Activated CD4-positive, alpha-beta T cell treated with anti-CD3 and anti-CD28 coated beads, Interleukin-2, Interleukin-6, amounts not matched to agents 100 ng/mL and 50 ng/mL, durations not matched to agents 16 hours and 8 hours (primary cell): ENCODE measurements around the gene HTRA3.

Experiments
- DNase-seq: peaks from one replicate; pipeline ENCODE4 v3.0.0-alpha.2; 2020

The HTRA3 gene

DNA sequence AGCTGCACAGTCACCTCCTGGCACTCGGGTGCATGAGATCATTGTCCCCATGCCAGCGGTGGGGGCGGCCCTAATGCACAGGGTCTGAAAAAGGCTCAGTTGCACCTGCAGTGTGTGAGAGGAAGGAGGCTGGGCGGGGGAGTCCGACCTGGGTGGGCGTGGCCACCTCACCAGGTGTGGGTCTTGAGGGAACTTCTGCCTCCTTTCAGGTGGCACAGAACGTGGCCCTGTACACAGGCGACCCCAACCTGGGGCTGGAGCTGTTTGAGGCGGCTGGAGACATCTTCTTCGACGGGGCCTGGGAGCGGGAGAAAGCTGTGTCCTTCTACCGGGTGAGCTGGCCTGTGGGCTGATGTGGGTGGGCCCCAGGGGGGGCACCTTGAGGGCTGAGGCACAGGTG lies 34.3 kb upstream of the HTRA3 start:
- no peak for DNase-seq

DNA sequence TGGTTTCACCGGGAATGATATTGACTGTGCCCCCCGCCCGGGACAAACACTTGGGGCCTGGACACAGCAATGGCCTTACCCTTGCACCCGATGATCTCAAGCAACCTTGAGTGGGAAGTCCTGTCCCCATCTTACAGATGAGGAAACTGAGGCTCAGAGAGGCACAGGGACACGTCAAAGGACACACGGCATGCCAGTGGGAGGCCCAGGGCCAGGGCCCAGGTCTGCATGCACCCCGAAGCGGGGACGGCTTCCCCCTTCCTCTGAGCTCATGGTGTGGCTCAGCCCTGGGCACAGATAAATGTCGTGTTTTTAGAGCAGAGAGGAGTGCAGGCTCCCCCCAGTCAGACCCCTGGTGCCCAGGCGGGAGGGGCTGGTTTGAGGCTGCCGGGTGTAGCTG lies 33.9 kb upstream of the HTRA3 start:
- DNase-seq = no peak

DNA sequence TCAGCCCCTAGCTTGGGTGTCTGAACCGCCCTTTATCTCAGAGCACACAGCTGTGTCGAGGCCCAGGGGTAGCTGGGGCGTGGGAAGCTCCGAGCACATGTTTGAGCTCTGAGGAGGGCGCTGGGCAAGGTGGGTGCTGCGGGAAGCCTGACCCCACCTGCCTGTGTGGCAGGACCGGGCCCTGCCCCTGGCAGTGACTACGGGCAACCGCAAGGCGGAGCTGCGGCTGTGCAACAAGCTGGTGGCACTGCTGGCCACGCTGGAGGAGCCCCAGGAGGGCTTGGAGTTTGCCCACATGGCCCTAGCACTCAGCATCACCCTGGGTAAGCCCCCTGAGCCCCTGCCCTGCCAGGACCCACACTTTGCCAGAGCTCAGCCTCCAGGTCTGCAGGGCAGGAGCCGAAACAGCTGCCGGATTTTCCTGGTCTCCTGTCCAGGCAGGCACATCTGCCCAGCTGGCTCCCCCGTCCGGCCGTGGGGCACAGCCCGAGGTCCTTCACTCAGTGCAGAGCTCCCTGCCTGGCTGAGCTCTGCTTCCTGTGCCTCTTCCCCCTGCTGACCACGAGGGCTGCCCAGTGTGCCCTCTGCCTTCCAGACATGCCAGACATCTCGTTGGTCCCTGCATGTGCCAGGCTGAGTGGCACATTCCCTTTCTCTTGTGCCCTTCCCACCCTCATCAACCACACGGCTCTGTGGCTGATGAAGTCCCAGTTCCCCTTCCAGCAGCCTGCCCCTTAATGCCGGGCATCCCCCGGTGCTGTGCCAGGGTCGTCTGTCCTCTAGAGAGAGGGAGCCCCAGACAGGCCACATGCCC lies 33.2 kb upstream of the HTRA3 start:
- DNase-seq = no peak

DNA sequence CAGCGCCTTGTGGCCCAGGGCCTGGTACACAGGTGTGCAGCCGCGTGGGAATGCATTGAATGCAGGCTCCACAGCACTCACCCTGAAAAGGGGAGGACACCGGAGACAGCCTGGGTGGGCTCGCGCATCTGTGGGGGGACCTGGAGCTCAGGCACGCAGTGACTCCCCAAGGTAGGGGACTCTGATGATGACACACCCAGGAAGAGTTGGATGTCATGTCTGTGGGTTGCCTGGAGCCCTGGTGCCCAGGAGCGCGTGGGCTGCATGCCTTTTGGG lies 32.7 kb upstream of the HTRA3 start:
- DNase-seq = no peak

DNA sequence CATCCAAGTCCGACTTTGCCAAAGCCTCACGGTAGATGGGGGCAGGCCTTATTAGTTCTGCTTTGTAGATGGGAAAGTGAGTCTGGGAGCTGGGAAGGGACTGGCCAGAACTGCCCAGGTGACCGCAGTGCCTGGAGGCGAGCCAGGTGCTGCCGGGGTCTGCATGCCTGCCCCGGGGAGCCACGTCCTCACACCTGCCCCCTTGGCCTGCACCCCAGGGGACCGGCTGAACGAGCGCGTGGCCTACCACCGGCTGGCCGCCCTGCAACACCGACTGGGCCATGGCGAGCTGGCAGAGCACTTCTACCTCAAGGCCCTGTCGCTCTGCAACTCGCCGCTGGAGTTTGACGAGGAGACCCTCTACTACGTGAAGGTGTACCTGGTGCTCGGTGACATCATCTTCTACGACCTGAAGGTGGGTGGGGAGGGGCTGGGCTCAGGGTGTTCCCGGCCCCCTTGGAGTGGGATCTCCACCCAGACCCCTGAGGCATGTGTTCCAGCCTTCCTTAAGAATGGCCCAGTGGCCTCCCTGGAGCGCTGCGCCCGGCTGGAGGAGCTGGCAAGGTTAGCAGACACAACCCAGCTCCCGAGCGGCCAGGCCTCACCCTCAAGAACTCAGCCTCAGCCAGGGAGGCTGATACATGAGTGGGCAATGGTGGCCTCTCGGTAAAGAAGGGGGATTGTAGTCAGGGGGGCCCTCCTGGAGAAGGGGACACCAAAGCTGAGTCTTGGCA lies 32.1 kb upstream of the HTRA3 start:
- DNase-seq = no peak

- no peak for DNase-seq
Observed at GRCh38 chr4:8238036-8238511, 31.5 kb upstream of the HTRA3 start.

DNA sequence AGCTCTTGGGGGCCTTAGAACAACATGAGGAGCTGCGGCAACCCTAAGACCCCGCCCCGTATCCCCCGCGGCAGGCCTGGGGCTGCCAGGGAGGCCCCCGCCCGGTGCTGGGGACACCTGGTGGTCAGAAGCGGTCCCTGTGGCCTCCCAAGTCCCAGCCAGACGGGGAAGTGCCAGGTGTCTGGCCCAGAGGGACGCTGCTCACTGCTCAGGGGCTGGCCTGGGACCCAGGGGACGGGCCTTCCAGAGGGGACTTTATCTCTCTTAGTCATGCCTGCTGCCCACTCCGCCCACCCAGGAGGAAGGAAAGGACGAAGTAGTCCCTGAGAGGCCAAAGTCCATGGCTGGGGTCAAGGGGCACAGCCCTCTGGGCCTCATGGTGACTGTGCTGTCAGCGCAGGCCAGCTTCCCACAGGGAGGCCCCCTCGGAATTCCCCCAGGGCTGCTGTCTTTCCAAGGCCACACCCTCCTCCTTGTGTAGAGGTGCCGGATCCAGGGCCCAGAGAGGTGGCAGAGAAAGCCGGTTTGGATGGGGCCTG lies 31.0 kb upstream of the HTRA3 start:
- no peak for DNase-seq

DNA sequence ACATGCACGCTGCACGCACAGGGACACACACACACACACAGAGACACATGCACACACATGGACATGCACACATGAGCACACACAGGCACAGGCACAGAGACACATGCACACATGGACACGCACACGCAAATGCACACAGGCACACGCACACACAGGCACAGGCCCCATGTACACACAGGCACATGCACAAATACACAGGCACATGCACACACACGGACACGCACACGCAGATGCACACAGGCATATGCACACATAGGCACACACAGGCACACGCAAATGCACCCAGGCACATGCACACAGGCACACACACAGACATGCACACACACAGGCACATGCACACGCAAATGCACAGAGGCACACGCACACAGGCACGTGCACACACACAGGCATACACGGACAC lies 30.3 kb upstream of the HTRA3 start:
- DNase-seq = no peak

GRCh38 chr4:8239661-8240060 lies 29.9 kb upstream of the HTRA3 start:
- DNase-seq = no peak

DNA sequence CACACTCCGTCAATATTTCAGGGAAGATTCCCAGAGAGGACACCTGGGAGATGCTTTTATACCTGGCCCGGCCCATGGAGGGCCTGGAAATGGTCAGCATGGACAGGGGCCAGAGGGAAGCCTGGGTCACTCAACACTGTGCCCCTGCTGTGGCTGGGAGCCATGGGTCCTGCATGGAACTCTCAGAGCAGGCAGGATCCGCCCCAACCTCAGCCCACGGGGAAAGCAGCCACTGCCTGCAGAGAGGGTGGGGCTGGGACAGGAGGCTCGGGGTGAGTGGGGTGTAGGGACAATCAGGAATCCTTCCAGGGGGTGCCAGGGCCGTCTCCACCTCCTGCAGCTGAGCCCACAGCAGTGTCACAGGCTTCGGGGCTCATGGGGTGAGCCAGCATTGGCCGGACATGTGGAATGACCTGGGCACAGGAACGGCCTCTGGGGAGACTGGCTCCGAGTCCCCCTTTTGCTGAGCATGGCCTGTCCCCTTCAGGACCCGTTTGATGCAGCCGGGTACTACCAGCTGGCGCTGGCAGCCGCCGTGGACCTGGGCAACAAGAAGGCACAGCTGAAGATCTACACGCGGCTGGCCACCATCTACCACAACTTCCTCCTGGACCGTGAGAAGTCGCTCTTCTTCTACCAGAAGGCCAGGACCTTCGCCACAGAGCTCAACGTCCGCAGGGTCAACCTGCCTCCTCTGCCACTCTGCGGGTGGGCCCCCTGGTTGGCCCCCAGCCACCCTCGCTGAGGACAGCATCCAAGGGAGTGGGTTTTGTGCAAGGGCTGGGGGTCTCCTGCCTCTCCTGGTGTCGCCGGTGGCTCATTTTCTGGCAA lies 29.1 kb upstream of the HTRA3 start:
- DNase-seq = no peak

- DNase-seq = no peak
Observed at GRCh38 chr4:8241211-8241779, 28.3 kb upstream of the HTRA3 start.

GRCh38 chr4:8241895-8242696 lies 27.5 kb upstream of the HTRA3 start:
- peak; percentile 87 for DNase-seq

- no peak for DNase-seq
Observed at GRCh38 chr4:8242782-8243560, 26.6 kb upstream of the HTRA3 start.

DNA sequence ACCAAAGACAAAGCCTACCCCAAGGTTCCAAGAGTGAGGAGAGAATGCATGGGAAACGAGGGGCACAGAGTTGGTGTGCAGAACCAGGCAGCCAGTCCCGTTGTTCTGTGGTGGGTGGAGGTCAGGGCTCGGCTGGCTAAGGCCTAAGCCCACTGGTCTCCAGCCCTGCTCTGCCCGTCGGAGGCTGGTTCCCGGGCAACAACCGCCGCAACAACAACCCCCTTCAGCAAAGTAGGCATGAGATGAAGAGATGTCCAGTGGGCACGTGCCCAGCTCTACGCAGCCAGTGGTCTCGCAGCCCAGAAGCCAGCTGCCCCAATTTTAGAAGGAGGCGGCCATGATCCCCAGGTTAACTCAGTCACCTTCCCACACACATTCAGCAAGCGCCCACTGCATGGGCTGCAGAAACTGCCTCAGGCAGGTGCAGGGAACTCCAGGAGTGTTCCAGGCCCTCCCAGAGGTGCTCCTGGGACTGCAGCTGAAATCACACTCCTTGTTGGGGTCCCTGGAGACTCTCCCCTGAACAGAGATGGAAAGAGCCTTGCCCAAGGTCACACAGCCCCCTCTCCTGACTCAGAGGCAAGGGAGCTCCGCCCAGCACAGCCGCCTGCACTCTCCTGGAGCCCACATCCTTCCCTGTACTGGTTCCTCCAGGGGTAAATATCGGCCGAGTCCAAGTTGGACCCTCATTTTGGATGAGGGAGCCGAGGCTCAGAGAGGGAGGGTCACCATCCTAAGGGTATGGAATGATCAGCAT lies 25.4 kb upstream of the HTRA3 start:
- no peak for DNase-seq

DNA sequence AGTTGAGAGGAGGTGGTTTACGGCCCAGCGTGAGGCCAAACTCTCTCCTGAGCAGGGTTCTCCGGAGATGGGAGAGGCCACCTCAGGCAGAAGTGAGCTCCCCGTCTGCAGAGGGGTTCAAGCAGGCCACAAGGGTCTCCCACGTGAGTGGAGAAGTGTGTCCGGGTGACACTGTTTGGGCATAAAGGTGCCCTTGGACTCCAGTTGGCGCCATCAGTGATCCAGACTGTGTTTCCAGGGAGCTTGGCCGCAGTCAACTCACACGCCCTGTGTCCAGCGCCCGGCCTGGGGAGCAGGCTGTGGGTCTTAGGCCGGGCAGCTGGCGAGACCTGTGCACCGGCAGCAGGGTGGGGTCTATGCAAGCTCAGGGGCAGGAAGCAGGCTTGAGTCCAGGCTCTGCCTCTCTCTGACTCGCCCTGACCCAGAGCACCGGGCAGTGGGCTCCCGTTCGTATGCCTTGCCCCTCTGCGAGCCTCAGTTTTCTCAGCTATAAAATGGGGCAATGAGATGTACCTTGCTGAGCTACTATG lies 24.6 kb upstream of the HTRA3 start:
- no peak for DNase-seq

DNA sequence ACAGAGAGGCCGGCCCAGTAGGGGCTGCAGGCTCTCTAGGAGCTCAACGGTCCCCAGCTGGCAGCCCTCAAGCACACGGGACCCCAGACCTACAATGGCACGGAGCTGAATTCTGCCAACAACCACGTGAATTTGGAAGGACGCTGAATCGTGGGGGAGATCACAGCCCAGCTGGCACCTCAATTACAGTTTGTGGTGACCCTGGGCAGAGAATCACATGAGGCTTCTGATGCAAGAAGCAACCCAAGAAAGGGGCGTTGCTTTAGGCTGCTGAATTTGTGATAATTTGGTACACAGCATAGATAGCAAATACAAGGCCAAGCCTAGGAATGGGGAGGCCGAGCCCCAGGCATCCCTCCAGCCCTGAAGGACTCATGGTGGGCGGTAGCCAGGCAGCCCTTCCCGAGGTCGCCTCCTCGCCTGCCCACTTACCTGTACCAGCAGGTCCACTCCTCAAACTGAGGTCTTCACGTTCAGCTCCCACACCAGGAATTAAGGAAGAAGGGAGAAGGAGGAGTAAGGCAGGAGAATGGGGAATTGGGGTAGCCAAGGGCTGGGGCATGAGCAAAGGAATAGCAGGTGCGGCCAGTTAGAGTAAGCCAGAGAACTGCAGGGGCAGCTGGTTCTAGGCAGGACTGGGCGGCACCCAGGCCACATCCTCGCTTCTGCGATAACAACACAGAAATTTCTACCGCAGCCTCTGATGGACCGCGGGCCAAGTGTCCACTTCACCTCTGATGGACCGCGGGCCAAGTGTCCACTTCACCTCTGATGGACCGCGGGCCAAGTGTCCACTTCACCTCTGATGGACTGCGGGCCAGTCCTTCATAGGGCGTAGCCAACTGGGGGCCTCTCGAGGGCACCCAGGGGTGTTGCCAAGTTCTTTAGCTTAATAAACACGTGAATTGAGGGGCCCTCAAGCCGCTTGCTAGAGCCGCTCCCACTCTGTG lies 23.4 kb upstream of the HTRA3 start:
- DNase-seq = no peak

DNA sequence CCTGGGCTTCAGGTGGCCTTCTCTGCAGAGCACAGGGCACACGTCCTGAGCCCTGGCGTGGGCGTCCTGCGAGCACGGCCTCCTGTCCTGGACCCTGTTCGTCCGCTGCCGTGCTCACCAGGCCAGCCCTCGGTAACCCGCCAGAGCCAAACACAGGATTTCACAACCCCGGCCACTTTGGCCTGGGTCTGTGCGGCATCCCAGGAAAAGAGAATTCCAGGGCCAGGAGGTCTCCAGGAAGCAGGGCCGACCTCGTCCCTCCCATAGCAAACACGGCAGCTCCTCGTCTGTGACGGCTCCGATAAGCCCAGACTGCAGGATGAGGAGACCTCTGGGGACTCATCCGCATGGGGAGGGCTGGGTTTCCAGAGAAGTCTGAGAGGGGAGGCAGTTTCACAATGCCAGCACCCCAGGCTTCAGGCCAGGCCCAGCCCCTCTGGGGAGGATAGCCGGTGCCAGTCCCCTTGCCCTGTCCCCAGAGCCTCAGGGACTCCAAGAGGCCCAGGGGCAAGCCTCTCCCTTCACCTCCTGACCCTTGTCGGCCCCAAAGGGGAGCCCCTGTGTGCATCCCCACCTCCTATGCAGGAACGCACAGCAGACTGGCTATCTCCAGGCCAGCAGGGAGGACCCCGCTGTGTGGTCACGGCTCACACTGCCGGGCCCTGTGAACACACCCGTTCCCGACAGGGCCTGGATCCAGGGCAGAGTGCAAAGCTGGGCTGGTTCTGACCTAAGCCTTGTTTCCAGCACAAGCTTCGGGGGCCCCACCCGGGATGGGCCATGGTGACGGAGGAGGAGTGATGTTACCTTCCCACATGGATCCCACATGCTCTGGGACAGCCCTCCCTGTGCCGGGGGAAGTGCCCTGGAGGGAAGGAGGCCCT lies 22.3 kb upstream of the HTRA3 start:
- DNase-seq = no peak

- DNase-seq = no peak
Observed at GRCh38 chr4:8248091-8248490, 21.5 kb upstream of the HTRA3 start.
